Measurements from ENCODE around the gene CYB5RL.

DNA sequence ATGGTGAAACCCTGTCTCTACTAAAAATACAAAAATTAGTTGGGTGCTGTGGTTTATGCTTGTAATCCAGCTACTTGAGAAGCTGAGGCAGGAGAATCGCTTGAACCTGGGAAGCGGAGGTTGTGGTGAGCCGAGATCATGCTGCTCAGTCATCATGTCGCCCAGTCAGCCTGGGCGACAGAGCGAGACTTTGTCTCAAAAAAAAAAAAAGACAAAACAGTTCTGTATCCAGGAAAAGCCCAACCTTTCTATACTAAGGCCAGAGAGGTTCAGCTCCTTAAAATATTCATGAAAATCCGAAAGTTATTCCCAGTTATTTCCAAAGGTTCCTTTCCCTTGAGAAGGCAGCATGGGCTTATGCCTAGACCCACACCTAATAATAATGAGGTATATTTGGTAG lies 4.4 kb upstream of the CYB5RL start:
- TF ChIP-seq, protein P1, sequence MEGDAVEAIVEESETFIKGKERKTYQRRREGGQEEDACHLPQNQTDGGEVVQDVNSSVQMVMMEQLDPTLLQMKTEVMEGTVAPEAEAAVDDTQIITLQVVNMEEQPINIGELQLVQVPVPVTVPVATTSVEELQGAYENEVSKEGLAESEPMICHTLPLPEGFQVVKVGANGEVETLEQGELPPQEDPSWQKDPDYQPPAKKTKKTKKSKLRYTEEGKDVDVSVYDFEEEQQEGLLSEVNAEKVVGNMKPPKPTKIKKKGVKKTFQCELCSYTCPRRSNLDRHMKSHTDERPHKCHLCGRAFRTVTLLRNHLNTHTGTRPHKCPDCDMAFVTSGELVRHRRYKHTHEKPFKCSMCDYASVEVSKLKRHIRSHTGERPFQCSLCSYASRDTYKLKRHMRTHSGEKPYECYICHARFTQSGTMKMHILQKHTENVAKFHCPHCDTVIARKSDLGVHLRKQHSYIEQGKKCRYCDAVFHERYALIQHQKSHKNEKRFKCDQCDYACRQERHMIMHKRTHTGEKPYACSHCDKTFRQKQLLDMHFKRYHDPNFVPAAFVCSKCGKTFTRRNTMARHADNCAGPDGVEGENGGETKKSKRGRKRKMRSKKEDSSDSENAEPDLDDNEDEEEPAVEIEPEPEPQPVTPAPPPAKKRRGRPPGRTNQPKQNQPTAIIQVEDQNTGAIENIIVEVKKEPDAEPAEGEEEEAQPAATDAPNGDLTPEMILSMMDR (conservative IDR thresholded peaks at IDR 0.05; ENCODE audit: low read length), result no peak
- TF ChIP-seq EZH2phosphoT487 (IDR thresholded peaks at IDR 0.05; ENCODE audit: borderline replicate concordance), result no peak
